Effector CD4-positive, alpha-beta T cell (primary cell): ENCODE measurements around the gene H6PD.

Experiments
- DNase-seq: peaks from one replicate; pipeline ENCODE4 v3.0.0-alpha.2; 2020

Gene H6PD

GRCh38 chr1:9302745-9303524, 68.4 kb downstream of the H6PD start:
- no peak for DNase-seq

- no peak for DNase-seq
Measured at GRCh38 chr1:9303916-9304315, 69.3 kb downstream of the H6PD start.

GRCh38 chr1:9305216-9305615, 70.6 kb downstream of the H6PD start:
- DNase-seq = no peak

- no peak for DNase-seq
Measured at GRCh38 chr1:9306006-9306405, 71.4 kb downstream of the H6PD start.

- DNase-seq = no peak
Measured at GRCh38 chr1:9307303-9307702, 72.7 kb downstream of the H6PD start.

GRCh38 chr1:9308236-9308785, 73.7 kb downstream of the H6PD start:
- no peak for DNase-seq

GRCh38 chr1:9309080-9309479, 74.5 kb downstream of the H6PD start:
- DNase-seq = no peak

- no peak for DNase-seq
Measured at GRCh38 chr1:9309991-9310390, 75.4 kb downstream of the H6PD start.

GRCh38 chr1:9311029-9311428, 76.5 kb downstream of the H6PD start:
- DNase-seq = no peak

- no peak for DNase-seq
Measured at GRCh38 chr1:9311479-9311878, 76.9 kb downstream of the H6PD start.

GRCh38 chr1:9312168-9312720, 77.7 kb downstream of the H6PD start:
- no peak for DNase-seq

GRCh38 chr1:9313576-9313975, 79.0 kb downstream of the H6PD start:
- DNase-seq = no peak

GRCh38 chr1:9314111-9314510, 79.5 kb downstream of the H6PD start:
- no peak for DNase-seq

GRCh38 chr1:9314711-9315379, 80.3 kb downstream of the H6PD start:
- no peak for DNase-seq

GRCh38 chr1:9315411-9316079, 81.0 kb downstream of the H6PD start:
- no peak for DNase-seq

GRCh38 chr1:9316080-9316444, 81.5 kb downstream of the H6PD start:
- DNase-seq = no peak

GRCh38 chr1:9316512-9316911, 81.9 kb downstream of the H6PD start:
- no peak for DNase-seq

GRCh38 chr1:9317072-9317471, 82.5 kb downstream of the H6PD start:
- no peak for DNase-seq

- no peak for DNase-seq
Measured at GRCh38 chr1:9317591-9318417, 83.2 kb downstream of the H6PD start.

- no peak for DNase-seq
Measured at GRCh38 chr1:9319208-9319788, 84.7 kb downstream of the H6PD start.

GRCh38 chr1:9319789-9320519, 85.4 kb downstream of the H6PD start:
- no peak for DNase-seq
